HEK293T (cell line): ENCODE data around the gene AGFG2.

Source experiments
- CTCF ChIA-PET: fragments of 350-600 bp; formaldehyde crosslinking; extraction: SDS; loops from one replicate; lab custom pipeline; 2021; ENCODE audit warnings: antibody characterized with exemption, inconsistent platforms; lab: Yijun Ruan, JAX
- POLR2A ChIA-PET: fragments of 350-600 bp; formaldehyde crosslinking; extraction: SDS; loops from one replicate; lab custom pipeline; 2020; ENCODE audit warnings: antibody characterized with exemption, inconsistent platforms; lab: Yijun Ruan, JAX
- DNase-seq: peaks from one replicate; pipeline ENCODE4 v3.0.0; 2012; ENCODE audit warnings: mixed read lengths; ENCODE audit errors: extremely low spot score
- ARNT ChIP-seq: fragments of 450-650 bp; IDR thresholded peaks from 2 replicates; pipeline ENCODE4 v1.6.1; 2017; ENCODE audit warnings: mild to moderate bottlenecking
- BHLHE40 ChIP-seq: fragments of 450-650 bp; IDR thresholded peaks from 2 replicates; pipeline ENCODE4 v1.6.1; 2016; ENCODE audit warnings: mild to moderate bottlenecking, moderate library complexity, borderline replicate concordance
- CTBP1 ChIP-seq: fragments of 450-650 bp; IDR thresholded peaks from 2 replicates; pipeline ENCODE4 v1.6.1; 2016; ENCODE audit warnings: borderline replicate concordance
- ELF4 ChIP-seq: fragments of 450-650 bp; IDR thresholded peaks from 2 replicates; pipeline ENCODE4 v1.6.1; 2017; ENCODE audit warnings: antibody characterized with exemption
- FOXA1 ChIP-seq: fragments of 450-650 bp; IDR thresholded peaks from 2 replicates; pipeline ENCODE4 v1.6.1; 2016; ENCODE audit warnings: mild to moderate bottlenecking
- FOXK2 ChIP-seq: fragments of 450-650 bp; IDR thresholded peaks from 2 replicates; pipeline ENCODE4 v1.6.1; 2016; ENCODE audit warnings: mild to moderate bottlenecking
- FOXM1 ChIP-seq: fragments of 450-650 bp; IDR thresholded peaks from 2 replicates; pipeline ENCODE4 v1.6.1; 2017; ENCODE audit warnings: mild to moderate bottlenecking, borderline replicate concordance
- HDGF ChIP-seq: fragments of 450-650 bp; IDR thresholded peaks from 2 replicates; pipeline ENCODE4 v1.6.1; 2017; ENCODE audit warnings: antibody characterized with exemption, borderline replicate concordance
- L3MBTL2 ChIP-seq: fragments of 450-650 bp; conservative IDR thresholded peaks from 2 replicates; pipeline ENCODE4 v1.6.1; 2016; ENCODE audit warnings: mild to moderate bottlenecking
- LEF1 ChIP-seq: fragments of 450-650 bp; IDR thresholded peaks from 2 replicates; pipeline ENCODE4 v1.6.1; 2017; ENCODE audit warnings: mild to moderate bottlenecking, borderline replicate concordance
- NFRKB ChIP-seq: fragments of 450-650 bp; IDR thresholded peaks from 2 replicates; pipeline ENCODE4 v1.6.1; 2016; ENCODE audit warnings: mild to moderate bottlenecking, moderate library complexity
- SP1 ChIP-seq: fragments of 450-650 bp; IDR thresholded peaks from 2 replicates; pipeline ENCODE4 v1.6.1; 2017
- SUZ12 ChIP-seq: fragments of 450-650 bp; IDR thresholded peaks from 2 replicates; pipeline ENCODE4 v1.6.1; 2016; ENCODE audit warnings: mild to moderate bottlenecking
- TARDBP ChIP-seq: fragments of 450-650 bp; IDR thresholded peaks from 2 replicates; pipeline ENCODE4 v1.6.1; 2016
- ZNF384 ChIP-seq: fragments of 450-650 bp; IDR thresholded peaks from 2 replicates; pipeline ENCODE4 v1.6.1; 2016
- TF ChIP-seq, protein P1 (sequence below): fragments of 450-650 bp; IDR thresholded peaks from 2 replicates; pipeline ENCODE4 v1.6.1; 2016

The AGFG2 gene

DNA sequence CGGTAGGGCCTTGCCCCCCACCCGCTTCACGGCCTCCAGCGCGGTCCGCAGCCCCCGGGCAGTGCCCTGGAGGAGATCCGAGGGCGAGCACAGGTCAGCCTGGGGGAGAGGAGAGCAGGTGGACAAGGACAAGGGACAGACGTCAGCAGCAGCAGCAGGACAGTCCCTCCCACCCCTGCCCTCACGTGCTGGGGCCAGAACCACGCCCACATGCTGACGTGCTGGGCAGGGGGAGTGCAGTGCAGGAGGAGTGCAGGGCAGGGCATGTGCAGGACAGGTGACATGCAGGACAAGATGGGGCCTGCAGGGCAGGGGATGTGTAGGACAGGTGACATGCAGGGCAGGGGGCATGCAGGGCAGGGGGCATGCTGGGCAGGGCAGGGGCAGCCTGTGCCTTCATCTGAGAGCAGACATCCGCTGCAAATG is 36.2 kb downstream of the AGFG2 start:
- ChIA-PET CTCF (no interaction called here), POLR2A (no interaction called here)
- TF ChIP-seq SUZ12 (no peak), HDGF (no peak), SP1 (no peak), ARNT (no peak), TARDBP (no peak), ELF4 (no peak)
- TF ChIP-seq, protein P1, sequence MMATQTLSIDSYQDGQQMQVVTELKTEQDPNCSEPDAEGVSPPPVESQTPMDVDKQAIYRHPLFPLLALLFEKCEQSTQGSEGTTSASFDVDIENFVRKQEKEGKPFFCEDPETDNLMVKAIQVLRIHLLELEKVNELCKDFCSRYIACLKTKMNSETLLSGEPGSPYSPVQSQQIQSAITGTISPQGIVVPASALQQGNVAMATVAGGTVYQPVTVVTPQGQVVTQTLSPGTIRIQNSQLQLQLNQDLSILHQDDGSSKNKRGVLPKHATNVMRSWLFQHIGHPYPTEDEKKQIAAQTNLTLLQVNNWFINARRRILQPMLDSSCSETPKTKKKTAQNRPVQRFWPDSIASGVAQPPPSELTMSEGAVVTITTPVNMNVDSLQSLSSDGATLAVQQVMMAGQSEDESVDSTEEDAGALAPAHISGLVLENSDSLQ, result no peak
- DNase-seq, result no peak

DNA sequence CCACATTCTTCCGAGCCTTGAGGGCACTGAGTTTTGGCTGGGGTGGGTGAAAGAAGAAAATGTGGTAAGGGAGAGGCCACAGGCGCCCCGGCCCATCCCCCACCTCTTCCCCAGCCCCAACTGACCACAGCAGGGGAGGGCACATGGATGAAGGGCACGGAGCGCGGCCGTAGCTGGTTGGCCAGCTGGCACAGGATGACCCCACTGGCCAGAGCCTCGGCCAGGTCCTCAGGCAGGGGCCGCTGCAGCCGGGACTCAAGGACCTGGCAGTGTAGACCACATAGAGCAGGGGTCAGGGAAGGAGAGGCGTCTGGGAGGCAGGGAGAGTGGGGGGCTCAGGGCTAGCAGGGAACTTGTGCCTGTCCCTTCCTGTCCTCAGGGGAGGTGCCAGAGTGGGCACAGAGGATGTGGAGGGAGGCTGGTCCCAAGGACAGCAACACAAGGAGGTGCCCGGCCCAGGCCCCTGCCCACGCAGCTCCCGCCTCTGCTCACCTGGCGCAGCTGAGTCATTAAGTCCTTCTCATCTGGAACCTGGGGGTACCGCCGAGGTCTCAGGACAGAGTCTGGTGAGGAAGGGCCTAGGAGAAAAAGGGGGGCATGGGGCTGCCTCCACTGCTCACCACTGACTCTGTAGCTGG is 36.9 kb downstream of the AGFG2 start:
- TF ChIP-seq L3MBTL2 (no peak), HDGF (no peak), ELF4 (no peak), SP1 (no peak), BHLHE40 (no peak), FOXA1 (no peak), SUZ12 (no peak), CTBP1 (no peak), FOXM1 (no peak), LEF1 (no peak), NFRKB (no peak), FOXK2 (no peak), ARNT (no peak), ZNF384 (no peak), TARDBP (no peak)
- TF ChIP-seq, protein P1, result no peak
- ChIA-PET POLR2A (no interaction called here), CTCF (no interaction called here)
- DNase-seq, result no peak

DNA sequence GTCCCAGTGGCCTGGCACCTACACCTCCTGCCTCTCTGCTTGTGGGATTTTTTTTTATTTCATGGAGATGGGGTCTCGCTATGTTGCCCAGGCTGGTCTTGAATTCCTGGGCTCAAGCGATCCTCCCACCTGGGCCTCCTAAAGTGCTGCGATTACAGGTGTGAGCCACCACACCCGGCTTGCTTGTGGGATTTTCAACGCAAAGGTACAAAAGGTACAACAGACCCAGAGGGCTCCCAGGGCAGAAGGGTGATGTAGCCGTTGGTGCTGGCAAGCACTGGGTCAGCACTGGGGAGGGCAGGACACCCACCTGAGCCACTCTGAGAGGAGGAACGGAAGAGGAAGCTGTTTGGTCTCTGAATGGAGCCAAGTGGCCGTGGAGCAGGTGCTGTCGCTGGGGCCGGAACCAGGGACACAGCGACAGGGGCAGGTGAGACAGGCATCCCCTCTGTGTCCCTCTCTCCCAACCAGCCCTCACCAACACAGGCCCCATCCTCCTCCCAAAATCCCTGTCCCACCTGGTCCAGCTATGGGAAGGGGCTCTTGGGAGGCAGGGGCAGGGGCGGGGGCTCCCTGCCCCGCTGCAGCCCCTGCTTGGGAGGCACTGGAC is 37.5 kb downstream of the AGFG2 start:
- CTCF ChIA-PET, result interaction anchor here (0.6 kb wide), 1 partner anchor 9 kb away, joined by 3 read pairs; no protein-coding TSS in a partner anchor
- POLR2A ChIA-PET, result interaction anchor here (1.8 kb wide), 1 partner anchor 129 kb away, joined by 5 read pairs; the partner anchor contains the start of gene POP7
- no peak for TF ChIP-seq ELF4
- no peak for TF ChIP-seq ZNF384
- no peak for TF ChIP-seq CTBP1
- no peak for TF ChIP-seq BHLHE40
- no peak for TF ChIP-seq FOXA1
- TF ChIP-seq FOXK2, result no peak
- TF ChIP-seq L3MBTL2, result no peak
- TF ChIP-seq LEF1, result no peak
- TF ChIP-seq SP1, result no peak
- no peak for TF ChIP-seq NFRKB
- no peak for TF ChIP-seq TARDBP
- TF ChIP-seq, protein P1, result no peak
- TF ChIP-seq ARNT, result no peak
- DNase-seq, result no peak

DNA sequence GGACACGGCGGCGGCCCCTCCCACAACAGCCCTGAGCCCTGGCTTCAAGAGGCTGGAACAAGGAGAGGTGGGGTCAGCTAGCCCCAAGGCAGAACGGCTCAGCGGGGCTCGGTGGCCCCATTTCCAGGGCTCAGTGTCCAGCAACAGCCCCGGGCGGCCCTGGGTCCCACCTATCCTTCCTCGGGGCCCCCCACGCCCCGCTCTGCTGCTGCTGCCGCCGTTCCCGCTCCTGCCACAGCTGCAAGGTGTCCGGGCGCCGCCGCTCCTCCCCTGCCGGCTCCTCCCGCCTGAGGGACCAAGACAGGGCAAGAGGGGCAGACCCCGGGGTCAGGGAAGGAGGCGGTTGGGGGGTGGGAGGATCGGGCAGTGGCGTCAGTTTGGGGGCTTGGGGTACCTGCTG is 38.1 kb downstream of the AGFG2 start:
- POLR2A ChIA-PET, result interaction anchor here (1.0 to 1.8 kb wide), 2 partner anchors 9 to 129 kb away, joined by 5 to 11 read pairs; partner anchors contain the start of genes FBXO24, LRCH4 and POP7
- TF ChIP-seq FOXM1 (no peak), SP1 (no peak), ZNF384 (no peak), TARDBP (no peak), HDGF (no peak), SUZ12 (no peak), CTBP1 (no peak), BHLHE40 (no peak), LEF1 (no peak), FOXA1 (no peak), L3MBTL2 (no peak), ELF4 (no peak), NFRKB (no peak), FOXK2 (no peak), ARNT (no peak)
- TF ChIP-seq, protein P1, result no peak
- DNase-seq, result no peak
- CTCF ChIA-PET, result interaction anchor here (0.6 kb wide), 1 partner anchor 8 kb away, joined by 3 read pairs; no protein-coding TSS in a partner anchor

DNA sequence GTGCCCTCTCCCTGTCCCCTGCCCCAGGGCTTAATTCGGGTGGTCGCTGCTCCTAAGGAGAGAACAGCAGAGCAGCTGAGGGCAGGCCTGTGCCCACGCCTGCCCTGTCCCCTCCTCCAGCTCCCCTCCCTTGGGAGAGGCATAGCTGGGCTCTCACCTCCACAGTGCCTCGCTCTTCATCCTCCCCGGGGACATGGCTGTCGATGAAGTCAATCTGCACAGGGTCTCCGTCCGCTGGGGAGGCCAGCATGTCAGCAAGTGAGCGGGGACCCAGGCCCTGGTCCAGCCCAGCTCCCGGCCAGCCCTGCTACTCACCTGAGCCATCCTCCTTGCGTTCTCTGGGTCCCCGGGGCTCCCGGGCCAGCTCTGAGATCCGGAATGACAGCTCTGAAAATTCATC is 38.5 kb downstream of the AGFG2 start:
- TF ChIP-seq, protein P1, result no peak
- TF ChIP-seq FOXM1 (no peak), ZNF384 (no peak), NFRKB (no peak), ARNT (no peak)
- ChIA-PET CTCF (no interaction called here), POLR2A (interaction anchor here (1.0 to 1.8 kb wide), 2 partner anchors 9 to 128 kb away, joined by 5 to 11 read pairs; partner anchors contain the start of genes FBXO24, LRCH4 and POP7)
- DNase-seq, result no peak
